ENCODE data around the gene RHD.
A peak's percentile ranks its signal among the peaks of the same experiment; 100 is the strongest.
"Not testable (repeated sequence)": the region's sequence is repeated elsewhere in the genome, so short reads cannot be mapped to it uniquely, and the experiment has no call there.

Gene RHD

DNA sequence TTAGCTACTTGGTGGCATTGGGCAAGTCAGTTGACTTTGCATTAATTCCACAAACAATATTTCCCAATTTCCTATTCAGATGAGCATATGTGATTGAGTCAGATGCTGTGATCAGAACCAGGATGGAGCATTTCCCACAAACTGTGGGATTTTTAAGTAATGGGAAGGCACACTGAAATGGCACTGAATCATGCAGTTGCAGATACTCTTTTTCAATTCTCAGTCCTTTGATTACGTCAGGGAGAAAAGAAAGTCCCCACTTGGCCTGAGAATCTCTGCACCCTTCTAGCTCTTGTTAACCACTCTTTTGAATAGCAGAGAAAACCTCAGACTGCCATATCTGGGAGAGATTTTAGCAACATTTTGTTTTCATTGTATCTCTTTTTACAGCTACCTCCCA, 36.8 kb downstream of the RHD start:
- not testable (repeated sequence) for DNase-seq

DNA sequence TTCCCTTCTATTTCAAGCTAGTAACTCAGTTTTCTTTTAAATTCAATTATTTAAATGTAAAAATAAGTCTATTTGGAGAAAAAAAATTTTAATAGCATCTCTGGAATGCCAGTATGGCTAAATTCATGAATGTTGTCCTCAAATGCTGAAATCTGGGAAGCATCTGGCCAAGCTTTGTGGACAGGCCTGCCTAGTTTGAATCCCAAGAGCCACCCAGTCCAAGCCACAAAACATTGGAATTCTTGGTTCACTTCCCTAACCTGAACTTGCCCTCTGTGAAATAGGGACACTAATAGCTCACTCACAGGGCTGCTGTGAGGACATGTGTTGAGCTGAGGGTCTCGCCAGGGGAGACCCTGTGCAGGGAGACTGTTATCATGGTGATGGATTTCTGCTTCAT, 37.2 kb downstream of the RHD start:
- not testable (repeated sequence) for DNase-seq

GRCh38 chr1:25312806-25313470, 40.6 kb downstream of the RHD start:
- DNase-seq = not testable (repeated sequence)

GRCh38 chr1:25320314-25320938, 48.1 kb downstream of the RHD start:
- DNase-seq = not testable (repeated sequence)

- DNase-seq = not testable (repeated sequence)
Measured at GRCh38 chr1:25322127-25322526, 49.8 kb downstream of the RHD start.

- not testable (repeated sequence) for DNase-seq
Measured at GRCh38 chr1:25324407-25324806, 52.1 kb downstream of the RHD start.

GRCh38 chr1:25327864-25328790, 55.8 kb downstream of the RHD start:
- not testable (repeated sequence) for DNase-seq

DNA sequence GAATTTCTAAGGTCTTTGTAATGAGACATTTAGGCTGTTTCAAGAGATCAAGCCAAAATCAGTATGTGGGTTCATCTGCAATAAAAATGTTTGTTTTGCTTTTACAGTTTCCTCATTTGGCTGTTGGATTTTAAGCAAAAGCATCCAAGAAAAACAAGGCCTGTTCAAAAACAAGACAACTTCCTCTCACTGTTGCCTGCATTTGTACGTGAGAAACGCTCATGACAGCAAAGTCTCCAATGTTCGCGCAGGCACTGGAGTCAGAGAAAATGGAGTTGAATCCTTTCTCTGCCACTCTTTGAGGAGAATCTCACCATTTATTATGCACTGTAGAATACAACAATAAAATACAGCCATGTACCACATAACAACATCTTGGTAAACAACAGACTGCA, 56.5 kb downstream of the RHD start:
- not testable (repeated sequence) for DNase-seq

GRCh38 chr1:25329336-25329735, 57.0 kb downstream of the RHD start:
- not testable (repeated sequence) for DNase-seq

GRCh38 chr1:25329950-25330349, 57.6 kb downstream of the RHD start:
- not testable (repeated sequence) for DNase-seq

GRCh38 chr1:25336922-25337354, 64.6 kb downstream of the RHD start:
- DNase-seq = not testable (repeated sequence)

DNA sequence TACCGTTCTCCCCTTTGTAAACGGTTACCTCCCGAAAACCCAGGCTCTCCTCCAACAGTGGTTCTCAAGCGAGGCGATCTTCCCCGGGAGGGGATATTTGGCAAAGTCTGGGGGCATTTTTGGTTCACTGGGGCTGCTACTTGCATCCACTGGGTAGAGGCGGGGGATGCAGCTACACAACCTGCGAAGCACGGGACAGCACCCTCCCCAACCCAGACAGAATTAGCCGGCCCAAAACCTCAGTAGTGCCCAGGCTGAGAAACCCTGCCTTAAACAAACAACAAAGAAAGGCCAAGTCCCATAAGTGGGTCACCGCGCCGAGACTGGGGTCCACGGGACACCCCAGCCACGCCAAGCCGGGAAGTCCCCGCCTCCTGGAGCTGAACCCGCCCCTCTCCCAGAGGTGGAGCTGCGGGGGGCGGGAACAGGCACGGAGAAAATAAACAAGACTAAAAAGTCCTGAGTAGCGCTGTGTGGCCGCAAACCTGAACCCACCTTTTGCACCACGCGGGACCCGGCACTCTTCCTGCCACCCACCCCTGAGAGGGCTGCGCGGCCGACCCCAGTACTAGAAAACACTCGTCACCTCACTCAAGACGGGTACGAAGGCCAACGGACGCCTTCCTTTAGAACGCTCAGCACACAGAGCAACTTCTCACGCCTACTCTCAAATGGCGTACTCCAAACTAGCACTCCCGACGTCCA, 65.3 kb downstream of the RHD start:
- DNase-seq = not testable (repeated sequence)

GRCh38 chr1:25338188-25338981, 66.1 kb downstream of the RHD start, which contains the start of gene TMEM50A:
TSS of gene TMEM50A (plus strand) at chr1:25338334. CDS start at chr1:25340487, 2,153 bp downstream.
- peak; percentile 80 to 83 for DNase-seq

- DNase-seq = no peak
Measured at GRCh38 chr1:25338986-25339385, 66.7 kb downstream of the RHD start.

DNA sequence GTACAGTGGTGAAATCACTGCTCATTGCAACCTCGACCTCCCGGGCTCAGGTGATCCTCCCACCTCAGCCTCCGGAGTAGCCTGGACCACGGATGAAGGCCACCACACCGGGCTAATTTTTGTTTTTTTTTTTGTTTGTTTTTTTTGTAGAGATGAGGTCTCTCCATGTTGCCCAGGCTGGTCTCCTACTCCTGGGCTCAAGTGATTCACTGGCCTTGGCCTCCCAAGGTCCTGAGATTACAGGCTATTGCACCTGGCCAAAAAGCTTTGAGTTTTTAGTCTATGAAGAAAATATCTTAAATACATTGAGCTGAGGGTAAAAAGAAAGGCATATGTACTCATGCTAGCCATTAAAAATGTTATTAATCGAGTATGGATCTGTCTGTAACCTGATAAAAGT, 69.4 kb downstream of the RHD start:
- DNase-seq = no peak

DNA sequence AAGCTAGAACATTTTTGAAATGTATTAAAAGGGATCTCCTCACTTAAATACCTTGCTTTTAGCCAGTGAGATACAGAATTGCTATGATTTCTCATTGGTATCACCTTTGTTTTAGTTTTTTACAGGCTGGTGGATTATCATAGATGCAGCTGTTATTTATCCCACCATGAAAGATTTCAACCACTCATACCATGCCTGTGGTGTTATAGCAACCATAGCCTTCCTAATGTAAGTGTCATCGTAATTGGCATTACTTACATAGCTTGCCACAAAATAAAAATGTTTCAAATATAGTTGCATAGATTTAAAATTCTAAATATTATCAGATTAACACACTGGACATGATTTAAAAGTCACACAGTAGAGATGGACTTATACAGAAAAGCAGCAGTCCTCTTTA, 70.5 kb downstream of the RHD start:
- no peak for DNase-seq

DNA sequence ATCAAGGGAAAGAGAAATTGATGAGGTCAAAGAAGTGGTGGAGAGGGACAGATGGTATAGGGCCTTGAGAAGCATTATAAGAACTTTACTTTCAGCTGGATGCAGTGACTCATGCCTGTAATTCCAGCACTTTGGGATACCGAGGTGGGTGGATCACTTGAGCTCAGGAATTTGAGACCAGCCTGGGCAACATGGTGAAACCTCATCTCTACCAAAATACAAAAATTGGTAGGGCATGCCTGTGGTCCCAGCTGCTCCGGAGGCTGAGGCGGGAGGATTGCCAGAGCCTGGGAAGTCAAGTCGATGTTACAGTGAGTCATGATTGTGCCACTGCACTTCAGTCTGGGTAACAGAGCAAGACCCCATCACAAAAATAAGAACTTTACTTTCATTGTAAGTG, 71.6 kb downstream of the RHD start:
- no peak for DNase-seq

DNA sequence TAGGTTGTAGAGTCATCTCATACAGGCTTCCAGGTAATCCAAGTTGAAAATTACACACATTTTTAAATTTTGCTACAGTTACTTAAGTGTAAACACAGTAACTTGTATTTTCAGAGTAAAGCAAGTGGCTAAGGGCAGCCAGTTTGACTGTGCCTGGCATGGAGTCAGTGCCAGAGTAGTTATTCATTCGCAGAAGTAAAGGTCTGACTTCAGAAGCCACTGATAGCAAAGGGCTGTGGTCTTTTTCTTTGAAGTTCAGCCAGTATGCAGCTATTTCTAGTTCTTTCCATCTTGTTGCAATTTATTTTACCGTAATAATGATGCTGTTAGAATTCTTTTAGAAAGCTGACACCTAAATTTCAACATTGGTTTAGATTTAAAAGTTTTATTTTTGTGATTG, 75.2 kb downstream of the RHD start:
- no peak for DNase-seq

GRCh38 chr1:25349606-25350005, 77.3 kb downstream of the RHD start:
- no peak for DNase-seq

- no peak for DNase-seq
Measured at GRCh38 chr1:25355841-25356395, 83.6 kb downstream of the RHD start.

DNA sequence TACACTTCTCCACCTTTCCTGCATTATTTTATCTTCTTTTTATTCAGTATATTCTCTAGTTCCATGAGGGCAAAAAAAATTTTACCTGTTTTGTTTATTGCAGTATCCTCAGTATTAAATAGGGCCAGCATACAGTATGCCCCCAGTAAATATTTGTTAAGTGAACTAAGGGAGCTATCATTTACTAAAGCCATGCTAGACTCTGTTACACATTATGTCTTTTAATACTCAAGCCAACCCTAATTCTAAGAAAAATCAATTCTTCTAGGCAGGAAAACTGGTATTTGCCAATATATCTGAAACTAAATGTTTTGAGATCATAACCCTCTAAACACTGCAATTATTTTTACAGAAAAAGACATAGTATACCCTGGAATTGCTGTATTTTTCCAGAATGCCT, 84.1 kb downstream of the RHD start:
- no peak for DNase-seq

DNA sequence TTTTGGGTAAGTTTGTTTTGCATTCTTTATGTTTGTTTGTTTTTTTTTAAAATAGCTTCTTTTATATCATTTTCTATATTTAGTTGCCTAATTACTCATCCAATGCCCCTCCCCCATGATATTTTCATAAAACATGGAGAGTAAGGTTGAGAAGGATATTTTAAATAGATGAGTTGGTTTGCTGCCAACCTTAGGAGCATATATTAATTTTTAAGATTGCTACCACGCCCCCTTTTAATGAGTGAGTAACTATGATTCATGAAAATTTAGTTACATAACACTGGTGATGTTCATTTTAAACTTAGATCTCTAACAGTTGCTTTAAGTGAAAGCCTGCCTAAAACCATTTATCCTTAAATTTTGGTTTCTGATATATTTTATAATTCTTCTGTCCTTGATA, 84.5 kb downstream of the RHD start:
- no peak for DNase-seq

All from NCI-H2081 (cell line).